Trophoblast cell (in vitro differentiated cells and primary cell): Measurements from ENCODE around the gene PLEKHD1.

Experiments
- DNase-seq, 2 donors: peaks; one replicate each; pipeline ENCODE4 v3.0.0-alpha.2; 2016
- H2AFZ ChIP-seq: 2 replicates; pipeline ENCODE4 v1.6.1; 2013; ENCODE audit warnings: low read length, moderate library complexity, mild to moderate bottlenecking; ENCODE audit not compliant: insufficient read depth, poor library complexity
- H2AK5ac ChIP-seq: 2 replicates; pipeline ENCODE4 v1.6.1; 2013; ENCODE audit warnings: mild to moderate bottlenecking, low read length
- H2BK120ac ChIP-seq: 2 replicates; pipeline ENCODE4 v1.6.1; 2013; ENCODE audit warnings: low read length, mild to moderate bottlenecking, moderate library complexity; ENCODE audit not compliant: insufficient read depth, poor library complexity
- H2BK12ac ChIP-seq: 2 replicates; pipeline ENCODE4 v1.6.1; 2013; ENCODE audit warnings: mild to moderate bottlenecking, low read length, moderate library complexity
- H2BK5ac ChIP-seq: 2 replicates; pipeline ENCODE4 v1.6.1; 2013; ENCODE audit warnings: low read length, low read depth, moderate library complexity, mild to moderate bottlenecking; ENCODE audit not compliant: poor library complexity
- H3K14ac ChIP-seq: 2 replicates; pipeline ENCODE4 v1.6.1; 2013; ENCODE audit warnings: mild to moderate bottlenecking, low read length
- H3K18ac ChIP-seq: 2 replicates; pipeline ENCODE4 v1.6.1; 2013; ENCODE audit warnings: mild to moderate bottlenecking, low read length
- H3K23ac ChIP-seq: 2 replicates; pipeline ENCODE4 v1.6.1; 2013; ENCODE audit warnings: low read length
- H3K27ac ChIP-seq: 2 replicates; pipeline ENCODE4 v1.5.1; 2013; ENCODE audit warnings: low read depth, mild to moderate bottlenecking, inconsistent platforms, low read length, moderate library complexity
- H3K27me3 ChIP-seq: 2 replicates; pipeline ENCODE4 v1.6.1; 2013; ENCODE audit warnings: inconsistent platforms, mild to moderate bottlenecking, low read length, moderate library complexity; ENCODE audit not compliant: insufficient read depth
- H3K36me3 ChIP-seq, 2 experiments: 1 replicate in 1 of 2; 2 replicates in 1 of 2; pipeline ENCODE4 v1.6.1; 2013; ENCODE audit warnings: low read length in 2 of 2, mild to moderate bottlenecking in 2 of 2, moderate library complexity in 1 of 2; ENCODE audit not compliant: insufficient read depth in 2 of 2, control insufficient read depth in 1 of 2
- H3K4ac ChIP-seq: 2 replicates; pipeline ENCODE4 v1.6.1; 2013; ENCODE audit warnings: low read depth, mild to moderate bottlenecking, low read length, moderate library complexity
- H3K4me1 ChIP-seq, 2 experiments: 1 replicate in 1 of 2; 2 replicates in 1 of 2; pipeline ENCODE4 v1.6.1; 2013; ENCODE audit warnings: low read length in 2 of 2, mild to moderate bottlenecking in 2 of 2, moderate library complexity in 1 of 2; ENCODE audit not compliant: insufficient read depth in 2 of 2, control insufficient read depth in 1 of 2
- H3K4me2 ChIP-seq: 2 replicates; pipeline ENCODE4 v1.6.1; 2013; ENCODE audit warnings: inconsistent platforms, mild to moderate bottlenecking, low read length, moderate library complexity
- H3K4me3 ChIP-seq: 2 replicates; pipeline ENCODE4 v1.5.1; 2013; ENCODE audit warnings: mild to moderate bottlenecking, low read depth, low read length, inconsistent platforms
- H3K79me1 ChIP-seq: one replicate; pipeline ENCODE4 v1.6.1; 2013; ENCODE audit warnings: low read length
- H3K79me2 ChIP-seq: 2 replicates; pipeline ENCODE4 v1.6.1; 2013; ENCODE audit warnings: low read length, mild to moderate bottlenecking; ENCODE audit not compliant: control insufficient read depth, insufficient read depth, poor library complexity
- H3K9ac ChIP-seq: 2 replicates; pipeline ENCODE4 v1.6.1; 2013; ENCODE audit warnings: mild to moderate bottlenecking, low read length
- H3K9me3 ChIP-seq: 2 replicates; pipeline ENCODE4 v1.6.1; 2013; ENCODE audit warnings: low read depth, mild to moderate bottlenecking, control low read depth, inconsistent platforms, low read length; ENCODE audit not compliant: insufficient read depth
- H4K12ac ChIP-seq: 2 replicates; pipeline ENCODE4 v1.6.1; 2013; ENCODE audit warnings: low read depth, mild to moderate bottlenecking, low read length, moderate library complexity
- H4K8ac ChIP-seq: 2 replicates; pipeline ENCODE4 v1.6.1; 2013; ENCODE audit warnings: low read depth, mild to moderate bottlenecking, low read length, moderate library complexity
- H4K91ac ChIP-seq: one replicate; pipeline ENCODE4 v1.6.1; 2013; ENCODE audit warnings: low read depth, mild to moderate bottlenecking, low read length, moderate library complexity
- WGBS: extraction: QIAGEN DNeasy Blood & Tissue Kit; methylation state at CpG from one replicate; pipeline ENCODE4 v1.1.7; 2013; ENCODE audit warnings: missing lambda C conversion rate; ENCODE audit not compliant: insufficient read length, insufficient coverage; ENCODE audit errors: extremely low coverage; 5-methylcytosine and 5-hydroxymethylcytosine counted together

The PLEKHD1 gene

GRCh38 chr14:69573205-69573830 lies 88.8 kb downstream of the PLEKHD1 start:
- Histone ChIP-seq H3K36me3 (no peaks in the 10 kb centered on the region), H3K79me1 (no peaks in the 10 kb centered on the region), H3K4me3 (no peak overlapping the region), H2BK120ac (no peak overlapping the region), H3K23ac (no peak overlapping the region), H2BK5ac (no peak overlapping the region), H4K12ac (no peak overlapping the region), H3K27me3 (peaks cover 15% of the 10 kb centered on the region), H3K9ac (no peak overlapping the region), H4K91ac (no peak overlapping the region), H2BK12ac (no peak overlapping the region), H3K4me1 (peaks cover 9% of the 10 kb centered on the region in 2 experiments), H3K4ac (no peak overlapping the region), H3K18ac (no peak overlapping the region), H3K4me2 (no peak overlapping the region), H3K14ac (no peak overlapping the region), H2AK5ac (no peak overlapping the region), H3K27ac (no peak overlapping the region), H3K9me3 (peaks cover 3% of the 10 kb centered on the region), H2AFZ (no peak overlapping the region), H4K8ac (no peak overlapping the region), H3K79me2 (no peaks in the 10 kb centered on the region)
- no CpG with 5 or more reads among the region's 51 CpGs for WGBS
- DNase-seq, result peak in 1 of 2 donors; percentile 29

- Histone ChIP-seq H3K9me3 (peaks cover 3% of the 10 kb centered on the region), H2BK5ac (no peak overlapping the region), H3K18ac (no peak overlapping the region), H3K4me3 (no peak overlapping the region), H4K12ac (no peak overlapping the region), H3K14ac (no peak overlapping the region), H3K23ac (no peak overlapping the region), H3K36me3 (no peaks in the 10 kb centered on the region), H3K27me3 (peaks cover 15% of the 10 kb centered on the region), H3K4me1 (peaks cover 9% of the 10 kb centered on the region in 2 experiments), H2AFZ (no peak overlapping the region), H2BK120ac (no peak overlapping the region), H2BK12ac (no peak overlapping the region), H4K91ac (no peak overlapping the region), H3K79me2 (no peaks in the 10 kb centered on the region), H3K79me1 (no peaks in the 10 kb centered on the region), H3K4me2 (no peak overlapping the region), H3K9ac (no peak overlapping the region), H3K4ac (no peak overlapping the region), H4K8ac (no peak overlapping the region), H2AK5ac (no peak overlapping the region), H3K27ac (no peak overlapping the region)
- no peak for DNase-seq
- WGBS, result no CpG with 5 or more reads among the region's 15 CpGs
These were observed 89.3 kb downstream of the PLEKHD1 start for GRCh38 chr14:69573831-69574262.

GRCh38 chr14:69574263-69574953 lies 89.9 kb downstream of the PLEKHD1 start, which contains the start of gene CCDC177:
Gene CCDC177 (minus strand): TSS chr14:69574871. CDS start chr14:69573622, 1,249 bp downstream.
- Histone ChIP-seq H3K4me2 (peak within 1 kb of the TSS; percentile 75), H4K91ac (no peak within 1 kb of the TSS), H4K12ac (no peak within 1 kb of the TSS), H3K9ac (no peak within 1 kb of the TSS), H3K9me3 (peaks cover 3% of the 10 kb centered on the region), H3K14ac (no peak within 1 kb of the TSS), H2BK5ac (no peak within 1 kb of the TSS), H3K27me3 (peaks cover 15% of the 10 kb centered on the region), H3K79me1 (no peaks in the 10 kb centered on the region), H2AK5ac (no peak within 1 kb of the TSS), H3K23ac (no peak within 1 kb of the TSS), H3K79me2 (no peaks in the 10 kb centered on the region), H3K36me3 (no peaks in the 10 kb centered on the region), H3K4me3 (no peak within 1 kb of the TSS), H4K8ac (no peak within 1 kb of the TSS), H2BK120ac (no peak within 1 kb of the TSS), H2BK12ac (no peak within 1 kb of the TSS), H3K4ac (no peak within 1 kb of the TSS), H2AFZ (no peak within 1 kb of the TSS), H3K27ac (no peak within 1 kb of the TSS), H3K18ac (no peak within 1 kb of the TSS), H3K4me1 (peaks cover 9% of the 10 kb centered on the region in 2 experiments)
- DNase-seq, result peak; percentile 40 to 79
- no CpG with 5 or more reads among the region's 52 CpGs for WGBS

GRCh38 chr14:69574954-69575295 lies 90.4 kb downstream of the PLEKHD1 start:
- Histone ChIP-seq H3K79me1 (no peaks in the 10 kb centered on the region), H4K8ac (no peak overlapping the region), H3K27ac (no peak overlapping the region), H3K18ac (no peak overlapping the region), H3K4me2 (no peak overlapping the region), H3K9ac (no peak overlapping the region), H3K23ac (no peak overlapping the region), H3K79me2 (no peaks in the 10 kb centered on the region), H3K4ac (no peak overlapping the region), H4K12ac (no peak overlapping the region), H3K4me3 (no peak overlapping the region), H2AFZ (no peak overlapping the region), H2BK120ac (no peak overlapping the region), H2BK12ac (no peak overlapping the region), H3K27me3 (peaks cover 15% of the 10 kb centered on the region), H2BK5ac (no peak overlapping the region), H3K9me3 (peaks cover 3% of the 10 kb centered on the region), H3K14ac (no peak overlapping the region), H4K91ac (no peak overlapping the region), H3K36me3 (no peaks in the 10 kb centered on the region), H2AK5ac (no peak overlapping the region), H3K4me1 (peaks cover 7 to 9% of the 10 kb centered on the region in 2 experiments)
- WGBS, result no CpG with 5 or more reads among the region's 5 CpGs
- DNase-seq, result no peak
